Motor neuron (in vitro differentiated cells): ENCODE data around the gene PDXDC1. TPM values are rescaled to one million over a fixed set of nuclear protein-coding genes. Genes with fewer than 3 reads are reported as not detected.
"Not testable (repeated sequence)": the region's sequence is repeated elsewhere in the genome, so short reads cannot be mapped to it uniquely, and the experiment has no call there.

ENCODE experiments used
- ATAC-seq, 8 experiments: fragments of 200-7000 bp; cut with Tn5 transposase; replicated peaks in 6 of 8; 2 replicates each; pipeline ENCODE4 v1.8.0; 2021; ENCODE audit warnings: mild to moderate bottlenecking in 8 of 8, moderate library complexity in 8 of 8
- H3K27ac ChIP-seq, 2 donors: fragments of 250-450 bp; sonication (Bioruptor Pico); 2 replicates each; pipeline ENCODE4 v1.9.0; 2021; ENCODE audit warnings: antibody characterized with exemption in 2 of 2, mild to moderate bottlenecking in 2 of 2, moderate library complexity in 1 of 2
- H3K4me1 ChIP-seq, 2 donors: fragments of 250-450 bp; sonication (Bioruptor Pico); replicated peaks in 1 of 2; 2 replicates each; pipeline ENCODE4 v1.6.1; 2021; ENCODE audit warnings: antibody characterized with exemption in 2 of 2, mild to moderate bottlenecking in 2 of 2, moderate library complexity in 1 of 2
- H3K4me3 ChIP-seq, 5 donors: fragments of 250-450 bp; sonication (Bioruptor Pico); 2 replicates each; pipeline ENCODE4 v1.9.0; 2021; ENCODE audit warnings: antibody characterized with exemption in 5 of 5, mild to moderate bottlenecking in 5 of 5, moderate library complexity in 4 of 5
- WGBS, 10 experiments: fragments of 450-650 bp; shearing (Covaris generic); methylation state at CpG; one replicate each; pipeline ENCODE4 v1.0.0; 2022; 5-methylcytosine and 5-hydroxymethylcytosine counted together
- in situ Hi-C, 9 experiments: fragments of 400-800 bp; cut with MboI; loops; one replicate each; pipeline ENCODE4 v1.15.0; 2021; ENCODE audit warnings: low sequenced_read_pairs in 9 of 9, low pct_unique_long_range_greater_than_20kb in 2 of 9; ENCODE audit not compliant: unreplicated experiment in 9 of 9
- total RNA-seq, 8 experiments: library from RNA; unstranded; fragments of 300-600 nt; gene quantifications; 2 replicates each; pipeline versions ENCODE4 v1.2.3 to v1.2.4, GENCODE V29; 2022

PDXDC1 gene
- total RNA-seq, 8 experiments from 2014 or later = 47.7 to 86.5 (median 64.9) TPM

GRCh38 chr16:15055141-15056053, 80.6 kb downstream of the PDXDC1 start:
- peak overlapping the region in 1 of 2 donors; percentile 4 for H3K27ac ChIP-seq
- 0 to 45% (median 15%) methylated on average over 1 to 14 of the region's 81 CpGs; no CpG with 5 or more reads in 2 of the 10 experiments for WGBS, 10 experiments
- peak overlapping the region; percentile 61 to 84 (median 72) for H3K4me3 ChIP-seq

GRCh38 chr16:15057681-15058417, 83.0 kb downstream of the PDXDC1 start:
- in situ Hi-C loops = no loop called here
- 0 to 93% (median 80%) methylated on average over 1 to 7 of the region's 7 CpGs; no CpG with 5 or more reads in 2 of the 10 experiments for WGBS, 10 experiments
- no peak overlapping the region for H3K4me3 ChIP-seq
- ATAC-seq = no peak
- H3K27ac ChIP-seq = no peak overlapping the region
- no peaks in the 10 kb centered on the region for H3K4me1 ChIP-seq

More at GRCh38 chr16:15055141-15056053, 80.6 kb downstream of the PDXDC1 start:
- ATAC-seq = peak in 3 of 8 experiments; percentile 33 to 49 (median 33)
- in situ Hi-C loops = no loop called here
- H3K4me1 ChIP-seq = no peaks in the 10 kb centered on the region

GRCh38 chr16:15059324-15059723, 84.5 kb downstream of the PDXDC1 start:
- in situ Hi-C loops = no loop called here

GRCh38 chr16:15062085-15062810, 87.4 kb downstream of the PDXDC1 start:
- H3K4me3 ChIP-seq, H3K4me1 ChIP-seq, in situ Hi-C loops, H3K27ac ChIP-seq: not testable (repeated sequence)
- ATAC-seq = peak in 2 of 8 experiments; percentile 25 to 34
- 80 to 100% (median 100%) methylated on average over 1 to 4 of the region's 8 CpGs; no CpG with 5 or more reads in 3 of the 10 experiments for WGBS, 10 experiments

More at GRCh38 chr16:15059324-15059723, 84.5 kb downstream of the PDXDC1 start:
- Histone ChIP-seq H3K4me1 (no peaks in the 10 kb centered on the region), H3K4me3 (no peak overlapping the region), H3K27ac (no peak overlapping the region)
- no peak for ATAC-seq
- 50 to 100% (median 100%) methylated on average over 1 to 3 of the region's 3 CpGs; no CpG with 5 or more reads in 2 of the 10 experiments for WGBS, 10 experiments

GRCh38 chr16:15065961-15066360, 91.1 kb downstream of the PDXDC1 start:
- H3K4me1 ChIP-seq, ATAC-seq, H3K4me3 ChIP-seq, H3K27ac ChIP-seq, in situ Hi-C loops: not testable (repeated sequence)
- no CpG with 5 or more reads among the region's 4 CpGs for WGBS, 10 experiments

- in situ Hi-C loops = not testable (repeated sequence)
- WGBS, 10 experiments = no CpG with 5 or more reads among the region's 8 CpGs
These were observed 91.9 kb downstream of the PDXDC1 start for GRCh38 chr16:15066690-15067089.

GRCh38 chr16:15071013-15071412, 96.2 kb downstream of the PDXDC1 start:
- ATAC-seq, H3K27ac ChIP-seq, H3K4me1 ChIP-seq, in situ Hi-C loops, H3K4me3 ChIP-seq: not testable (repeated sequence)
- 35 to 100% (median 90%) methylated on average over 1 to 4 of the region's 4 CpGs; no CpG with 5 or more reads in 3 of the 10 experiments for WGBS, 10 experiments

More at GRCh38 chr16:15066690-15067089, 91.9 kb downstream of the PDXDC1 start:
- H3K4me1 ChIP-seq, H3K4me3 ChIP-seq, H3K27ac ChIP-seq: not testable (repeated sequence)
- peak in 3 of 8 experiments; percentile 41 to 75 (median 54) for ATAC-seq

GRCh38 chr16:15071916-15072769, 97.3 kb downstream of the PDXDC1 start:
- H3K27ac ChIP-seq, in situ Hi-C loops, H3K4me1 ChIP-seq, H3K4me3 ChIP-seq: not testable (repeated sequence)
- ATAC-seq = peak; percentile 65 to 85 (median 77)
- WGBS, 10 experiments = 36 to 100% (median 75%) methylated on average over 1 to 5 of the region's 16 CpGs; no CpG with 5 or more reads in 1 of the 10 experiments

GRCh38 chr16:15073101-15073500, 98.3 kb downstream of the PDXDC1 start:
- H3K27ac ChIP-seq = no peak overlapping the region
- ATAC-seq = no peak
- no peak overlapping the region for H3K4me3 ChIP-seq
- in situ Hi-C loops = no loop called here
- H3K4me1 ChIP-seq = no peaks in the 10 kb centered on the region
- 90 to 100% (median 96%) methylated on average over 1 to 6 of the region's 6 CpGs; no CpG with 5 or more reads in 2 of the 10 experiments for WGBS, 10 experiments

- H3K4me1 ChIP-seq, H3K27ac ChIP-seq, in situ Hi-C loops, H3K4me3 ChIP-seq: not testable (repeated sequence)
- 14 to 80% (median 44%) methylated on average over 1 to 2 of the region's 2 CpGs; no CpG with 5 or more reads in 6 of the 10 experiments for WGBS, 10 experiments
- ATAC-seq = peak in 2 of 8 experiments; percentile 32 to 47
These were observed 101.3 kb downstream of the PDXDC1 start for GRCh38 chr16:15076161-15076560.

- H3K27ac ChIP-seq, in situ Hi-C loops, H3K4me3 ChIP-seq, ATAC-seq, H3K4me1 ChIP-seq: not testable (repeated sequence)
- no CpG with 5 or more reads among the region's 1 CpG for WGBS, 10 experiments
These were observed 106.1 kb downstream of the PDXDC1 start for GRCh38 chr16:15080883-15081282.

GRCh38 chr16:15082788-15083187, 108.0 kb downstream of the PDXDC1 start:
- H3K27ac ChIP-seq, H3K4me1 ChIP-seq, ATAC-seq, H3K4me3 ChIP-seq, in situ Hi-C loops: not testable (repeated sequence)
- WGBS, 10 experiments = 80 to 100% (median 95%) methylated on average over 1 to 3 of the region's 3 CpGs; no CpG with 5 or more reads in 5 of the 10 experiments
